H9 (cell line): ENCODE data around the gene TBC1D19. TPM values are rescaled to one million over a fixed set of nuclear protein-coding genes. Genes with fewer than 3 reads are reported as not detected.

Experiments
- DNase-seq: peaks from one replicate; pipeline ENCODE4 v3.0.0-alpha.2; 2017
- H2AFZ ChIP-seq: one replicate; pipeline ENCODE4 v1.6.1; 2013; ENCODE audit warnings: mild to moderate bottlenecking, low read length, control low read depth, moderate library complexity
- H2AK5ac ChIP-seq: 2 replicates; pipeline ENCODE4 v1.6.1; 2013; ENCODE audit warnings: low read length, control low read depth, mixed read lengths; ENCODE audit not compliant: insufficient read length
- H2BK120ac ChIP-seq: one replicate; pipeline ENCODE4 v1.6.1; 2013; ENCODE audit warnings: low read depth, mild to moderate bottlenecking, low read length, control low read depth, inconsistent platforms; ENCODE audit not compliant: poor library complexity, severe bottlenecking
- H2BK12ac ChIP-seq: 2 replicates; pipeline ENCODE4 v1.6.1; 2013; ENCODE audit warnings: low read length, control low read depth, mixed read lengths, low read depth; ENCODE audit not compliant: insufficient read length
- H2BK15ac ChIP-seq: 2 replicates; pipeline ENCODE4 v1.6.1; 2013; ENCODE audit warnings: low read depth, low read length, control low read depth
- H2BK20ac ChIP-seq: one replicate; pipeline ENCODE4 v1.6.1; 2013; ENCODE audit warnings: low read depth, mild to moderate bottlenecking, low read length, control low read depth, inconsistent platforms; ENCODE audit not compliant: poor library complexity, severe bottlenecking
- H2BK5ac ChIP-seq: 2 replicates; pipeline ENCODE4 v1.6.1; 2013; ENCODE audit warnings: low read length, control low read depth, mixed read lengths; ENCODE audit not compliant: insufficient read length
- H3K14ac ChIP-seq: 2 replicates; pipeline ENCODE4 v1.6.1; 2013; ENCODE audit warnings: low read length, control low read depth; ENCODE audit not compliant: insufficient read depth
- H3K18ac ChIP-seq: 2 replicates; pipeline ENCODE4 v1.6.1; 2013; ENCODE audit warnings: low read depth, mild to moderate bottlenecking, mixed read lengths, low read length, control low read depth; ENCODE audit not compliant: insufficient read length
- H3K23ac ChIP-seq: 2 replicates; pipeline ENCODE4 v1.6.1; 2013; ENCODE audit warnings: low read length, control low read depth, mixed read lengths, low read depth; ENCODE audit not compliant: insufficient read length
- H3K23me2 ChIP-seq: 2 replicates; pipeline ENCODE4 v1.6.1; 2013; ENCODE audit warnings: low read depth, mild to moderate bottlenecking, mixed read lengths, low read length, control low read depth; ENCODE audit not compliant: insufficient read length, poor library complexity, severe bottlenecking
- H3K27ac ChIP-seq: 2 replicates; pipeline ENCODE4 v1.5.1; 2013; ENCODE audit warnings: low read length, control low read depth, mixed read lengths, low read depth; ENCODE audit not compliant: insufficient read length
- H3K27me3 ChIP-seq: 2 replicates; pipeline ENCODE4 v1.6.1; 2013; ENCODE audit warnings: low read length, control low read depth, inconsistent platforms; ENCODE audit not compliant: insufficient read depth
- H3K4ac ChIP-seq: 2 replicates; pipeline ENCODE4 v1.6.1; 2013; ENCODE audit warnings: low read depth, mild to moderate bottlenecking, control low read depth, inconsistent platforms, low read length, moderate library complexity
- H3K4me1 ChIP-seq: 2 replicates; pipeline ENCODE4 v1.6.1; 2013; ENCODE audit warnings: low read length, control low read depth, inconsistent platforms; ENCODE audit not compliant: insufficient read depth
- H3K4me2 ChIP-seq: 2 replicates; pipeline ENCODE4 v1.6.1; 2013; ENCODE audit warnings: low read length, control low read depth, mixed read lengths; ENCODE audit not compliant: insufficient read length, insufficient read depth
- H3K56ac ChIP-seq: 2 replicates; pipeline ENCODE4 v1.6.1; 2013; ENCODE audit warnings: low read depth, mild to moderate bottlenecking, mixed read lengths, low read length, control low read depth; ENCODE audit not compliant: insufficient read length
- H3K79me1 ChIP-seq: 2 replicates; pipeline ENCODE4 v1.6.1; 2013; ENCODE audit warnings: low read depth, mild to moderate bottlenecking, moderate library complexity, low read length, control low read depth, inconsistent platforms; ENCODE audit not compliant: insufficient read depth, poor library complexity, severe bottlenecking
- H3K79me2 ChIP-seq: 2 replicates; pipeline ENCODE4 v1.6.1; 2013; ENCODE audit warnings: low read length, control low read depth, inconsistent platforms; ENCODE audit not compliant: insufficient read depth
- H3K9ac ChIP-seq: 2 replicates; pipeline ENCODE4 v1.6.1; 2013; ENCODE audit warnings: low read length, control low read depth, mixed read lengths; ENCODE audit not compliant: insufficient read length; ENCODE audit errors: extremely low read depth
- H3K9me3 ChIP-seq: one replicate; pipeline ENCODE4 v1.6.1; 2013; ENCODE audit warnings: low read depth, low read length, inconsistent platforms; ENCODE audit not compliant: control insufficient read depth
- H3T11ph ChIP-seq: one replicate; pipeline ENCODE4 v1.6.1; 2013; ENCODE audit warnings: mild to moderate bottlenecking, low read length, control low read depth, inconsistent platforms
- H4K20me1 ChIP-seq: one replicate; pipeline ENCODE4 v1.6.1; 2013; ENCODE audit not compliant: control insufficient read depth, insufficient read length, insufficient read depth
- H4K5ac ChIP-seq: 2 replicates; pipeline ENCODE4 v1.6.1; 2013; ENCODE audit warnings: low read depth, mild to moderate bottlenecking, mixed read lengths, low read length, control low read depth; ENCODE audit not compliant: insufficient read length
- H4K8ac ChIP-seq: replicated peaks from 2 replicates; pipeline ENCODE4 v1.6.1; 2013; ENCODE audit warnings: low read length, control low read depth, mixed read lengths, low read depth; ENCODE audit not compliant: insufficient read length
- H4K91ac ChIP-seq: 2 replicates; pipeline ENCODE4 v1.6.1; 2013; ENCODE audit warnings: low read depth, mild to moderate bottlenecking, moderate library complexity, mixed read lengths, low read length, control low read depth; ENCODE audit not compliant: insufficient read length
- H3K27ac Mint-ChIP-seq, 3 experiments: 2 replicates in 2 of 3; 3 replicates in 1 of 3; pipeline ENCODE4 v1.8.0; 2020 to 2021; ENCODE audit warnings: mixed read lengths in 3 of 3, mild to moderate bottlenecking in 1 of 3, moderate library complexity in 1 of 3
- H3K27me3 Mint-ChIP-seq: 2 replicates; pipeline ENCODE4 v1.8.0; 2021; ENCODE audit warnings: low read depth, mild to moderate bottlenecking, moderate library complexity, mixed read lengths
- H3K36me3 Mint-ChIP-seq, 3 experiments: 2 replicates in 2 of 3; 3 replicates in 1 of 3; pipeline ENCODE4 v1.8.0; 2020 to 2021; ENCODE audit warnings: low read depth in 3 of 3, mixed read lengths in 3 of 3; ENCODE audit not compliant: insufficient read depth in 1 of 3
- H3K4me1 Mint-ChIP-seq, 2 experiments: 2 replicates each; pipeline ENCODE4 v1.8.0; 2020; ENCODE audit warnings: mixed read lengths in 2 of 2
- H3K4me3 Mint-ChIP-seq, 2 experiments: 2 replicates in 1 of 2; 3 replicates in 1 of 2; pipeline ENCODE4 v1.8.0; 2020 to 2021; ENCODE audit warnings: mild to moderate bottlenecking in 2 of 2, mixed read lengths in 2 of 2, moderate library complexity in 1 of 2
- H3K9me3 Mint-ChIP-seq, 2 experiments: 2 replicates in 1 of 2; 3 replicates in 1 of 2; pipeline ENCODE4 v1.8.0; 2020; ENCODE audit warnings: mild to moderate bottlenecking in 2 of 2, mixed read lengths in 2 of 2, moderate library complexity in 1 of 2
- WGBS: extraction: QIAGEN DNeasy Blood & Tissue Kit; methylation state at CpG from one replicate; pipeline ENCODE4 v1.1.7; 2013; ENCODE audit warnings: missing lambda C conversion rate, low lambda C conversion rate, mixed read lengths; ENCODE audit not compliant: insufficient read length; ENCODE audit errors: extremely low coverage; 5-methylcytosine and 5-hydroxymethylcytosine counted together
- total RNA-seq: library from RNA; stranded (reverse); gene quantifications from 2 replicates; pipeline ENCODE4 v1.2.1, GENCODE V29; 2021
- TF ChIP-seq, protein P1 (sequence below): fragments of 200-600 bp; sonication (generic); conservative IDR thresholded peaks from 3 replicates; pipeline ENCODE4 v1.8.0; 2021; ENCODE audit warnings: antibody characterized with exemption, mild to moderate bottlenecking

The TBC1D19 gene
- total RNA-seq, 1 experiment from 2014 or later: 3.2 TPM

DNA sequence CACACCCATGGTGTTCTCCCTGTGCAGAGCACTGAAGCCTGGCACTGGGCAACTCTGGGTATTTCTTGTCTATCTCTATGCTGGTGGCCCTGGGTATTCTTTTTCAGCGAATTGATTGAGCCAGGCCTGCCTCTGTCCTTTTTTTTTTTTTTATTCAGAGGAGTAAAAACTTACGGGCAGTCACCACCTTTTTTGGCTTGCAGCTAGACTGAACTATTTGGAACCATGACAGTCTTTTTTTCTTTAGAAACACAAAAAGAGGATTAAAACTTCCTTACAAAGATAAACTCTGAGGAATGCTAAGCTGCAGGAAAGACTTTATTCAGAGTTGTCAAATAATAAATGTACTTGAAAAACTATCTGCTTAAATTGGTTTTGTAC is 157.6 kb downstream of the TBC1D19 start:
- H2AK5ac ChIP-seq: no peak overlapping the region
- H3K9me3 ChIP-seq: no peaks in the 10 kb centered on the region
- H3K14ac ChIP-seq: no peak overlapping the region
- Mint-ChIP-seq H3K27ac (peak overlapping the region in 2 of 3 experiments; percentile 28 to 92; a peak in 2 of 7 replicates), H3K9me3 (no peaks in the 10 kb centered on the region), H3K4me1 (peaks cover 8% of the 10 kb centered on the region in 2 experiments), H3K36me3 (no peaks in the 10 kb centered on the region), H3K27me3 (no peaks in the 10 kb centered on the region), H3K4me3 (no peak overlapping the region)
- H3K4me1 ChIP-seq: no peaks in the 10 kb centered on the region
- no peaks in the 10 kb centered on the region for H3K23me2 ChIP-seq
- no peak overlapping the region for H2AFZ ChIP-seq
- TF ChIP-seq, protein P1, sequence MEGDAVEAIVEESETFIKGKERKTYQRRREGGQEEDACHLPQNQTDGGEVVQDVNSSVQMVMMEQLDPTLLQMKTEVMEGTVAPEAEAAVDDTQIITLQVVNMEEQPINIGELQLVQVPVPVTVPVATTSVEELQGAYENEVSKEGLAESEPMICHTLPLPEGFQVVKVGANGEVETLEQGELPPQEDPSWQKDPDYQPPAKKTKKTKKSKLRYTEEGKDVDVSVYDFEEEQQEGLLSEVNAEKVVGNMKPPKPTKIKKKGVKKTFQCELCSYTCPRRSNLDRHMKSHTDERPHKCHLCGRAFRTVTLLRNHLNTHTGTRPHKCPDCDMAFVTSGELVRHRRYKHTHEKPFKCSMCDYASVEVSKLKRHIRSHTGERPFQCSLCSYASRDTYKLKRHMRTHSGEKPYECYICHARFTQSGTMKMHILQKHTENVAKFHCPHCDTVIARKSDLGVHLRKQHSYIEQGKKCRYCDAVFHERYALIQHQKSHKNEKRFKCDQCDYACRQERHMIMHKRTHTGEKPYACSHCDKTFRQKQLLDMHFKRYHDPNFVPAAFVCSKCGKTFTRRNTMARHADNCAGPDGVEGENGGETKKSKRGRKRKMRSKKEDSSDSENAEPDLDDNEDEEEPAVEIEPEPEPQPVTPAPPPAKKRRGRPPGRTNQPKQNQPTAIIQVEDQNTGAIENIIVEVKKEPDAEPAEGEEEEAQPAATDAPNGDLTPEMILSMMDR: no peak
- DNase-seq: no peak
- no peak overlapping the region for H2BK20ac ChIP-seq
- H3K23ac ChIP-seq: no peak overlapping the region
- H3T11ph ChIP-seq: no peak overlapping the region
- no peak overlapping the region for H3K27ac ChIP-seq
- H4K8ac ChIP-seq: no peak overlapping the region
- no peak overlapping the region for H2BK5ac ChIP-seq
- no peaks in the 10 kb centered on the region for H3K79me1 ChIP-seq
- no peak overlapping the region for H3K4me2 ChIP-seq
- H4K20me1 ChIP-seq: no peaks in the 10 kb centered on the region
- no peaks in the 10 kb centered on the region for H3K79me2 ChIP-seq
- WGBS: no CpG with 5 or more reads among the region's 2 CpGs
- no peak overlapping the region for H4K91ac ChIP-seq
- H4K5ac ChIP-seq: no peak overlapping the region
- no peak overlapping the region for H3K18ac ChIP-seq
- H2BK120ac ChIP-seq: no peak overlapping the region
- no peak overlapping the region for H3K56ac ChIP-seq
- no peak overlapping the region for H3K4ac ChIP-seq
- no peak overlapping the region for H2BK12ac ChIP-seq
- no peaks in the 10 kb centered on the region for H3K27me3 ChIP-seq
- no peak overlapping the region for H3K9ac ChIP-seq
- no peak overlapping the region for H2BK15ac ChIP-seq
